IMR-90 (cell line): ENCODE data around the gene LYPD3. TPM values are rescaled to one million over a fixed set of nuclear protein-coding genes. Genes with fewer than 3 reads are reported as not detected.
"Not testable (repeated sequence)": the region's sequence is repeated elsewhere in the genome, so short reads cannot be mapped to it uniquely, and the experiment has no call there.

ENCODE experiments used
- ATAC-seq: fragments of 200-7000 bp; cut with Tn5 transposase; 2 replicates; pipeline ENCODE4 v1.9.1; 2020; ENCODE audit warnings: low read depth, mild to moderate bottlenecking, moderate library complexity
- Bru-seq: library from RNA; stranded (reverse); fragments of 400-500 nt; gene quantifications from one replicate; lab custom pipeline; 2021; lab: Mats Ljungman, UMichigan
- BruChase-seq, 2 experiments: library from RNA; stranded (reverse); fragments of 400-500 nt; gene quantifications; one replicate each; lab custom pipeline; 2021; lab: Mats Ljungman, UMichigan
- BruUV-seq: library from RNA; stranded (reverse); fragments of 400-500 nt; replicated peaks from 2 replicates; lab custom pipeline; 2021; lab: Mats Ljungman, UMichigan
- CTCF ChIA-PET: fragments of 300-600 bp; formaldehyde crosslinking; extraction: SDS; loops from one replicate; lab custom pipeline; 2021; ENCODE audit warnings: antibody characterized with exemption; lab: Yijun Ruan, JAX
- POLR2A ChIA-PET: fragments of 300-600 bp; sonication (Branson Sonifier 250); formaldehyde crosslinking; loops from one replicate; lab custom pipeline; 2022; ENCODE audit warnings: antibody characterized with exemption; ENCODE audit not compliant: unreplicated experiment; lab: Charles Lee
- DNase-seq: peaks from one replicate; pipeline ENCODE4 v3.0.0; 2013
- H2AFZ ChIP-seq: replicated peaks from 2 replicates; pipeline ENCODE3; 2013; ENCODE audit warnings: low read length, mild to moderate bottlenecking; ENCODE audit not compliant: poor library complexity
- H2AK5ac ChIP-seq: 2 replicates; pipeline ENCODE4 v1.6.1; 2013; ENCODE audit warnings: low read depth, low read length, inconsistent platforms
- H2AK9ac ChIP-seq: replicated peaks from 2 replicates; pipeline ENCODE3; 2013; ENCODE audit warnings: mild to moderate bottlenecking, low read depth, low read length, moderate library complexity; ENCODE audit not compliant: poor library complexity
- H2BK120ac ChIP-seq: 2 replicates; pipeline ENCODE4 v1.6.1; 2013; ENCODE audit warnings: low read depth, low read length, inconsistent platforms
- H2BK15ac ChIP-seq: 3 replicates; pipeline ENCODE4 v1.6.1; 2013; ENCODE audit warnings: low read depth, low read length, inconsistent platforms
- H2BK20ac ChIP-seq: 2 replicates; pipeline ENCODE4 v1.6.1; 2013; ENCODE audit warnings: low read depth, mild to moderate bottlenecking, inconsistent platforms, low read length, moderate library complexity
- H2BK5ac ChIP-seq: 2 replicates; pipeline ENCODE4 v1.6.1; 2013; ENCODE audit warnings: mild to moderate bottlenecking, low read depth, low read length, inconsistent platforms; ENCODE audit not compliant: poor library complexity, severe bottlenecking
- H3K14ac ChIP-seq: replicated peaks from 2 replicates; pipeline ENCODE4 v1.6.1; 2013; ENCODE audit warnings: low read depth, low read length, inconsistent platforms
- H3K18ac ChIP-seq: 2 replicates; pipeline ENCODE4 v1.6.1; 2013; ENCODE audit warnings: low read depth, low read length, control low read depth
- H3K23ac ChIP-seq: 2 replicates; pipeline ENCODE4 v1.6.1; 2013; ENCODE audit warnings: low read depth, low read length, inconsistent platforms
- H3K27ac ChIP-seq: 2 replicates; pipeline ENCODE4 v1.5.1; 2013; ENCODE audit warnings: mild to moderate bottlenecking, control low read depth, low read length; ENCODE audit not compliant: insufficient read depth
- H3K27me3 ChIP-seq: 2 replicates; pipeline ENCODE4 v1.6.1; 2013; ENCODE audit warnings: low read length; ENCODE audit not compliant: control insufficient read depth, insufficient read depth
- H3K36me3 ChIP-seq: 2 replicates; pipeline ENCODE4 v1.6.1; 2013; ENCODE audit warnings: low read length, mixed read lengths; ENCODE audit not compliant: control insufficient read depth, insufficient read depth
- H3K4ac ChIP-seq: 2 replicates; pipeline ENCODE4 v1.6.1; 2013; ENCODE audit warnings: low read depth, low read length, inconsistent platforms
- H3K4me1 ChIP-seq: 2 replicates; pipeline ENCODE4 v1.6.1; 2013; ENCODE audit warnings: low read length, mixed read lengths; ENCODE audit not compliant: control insufficient read depth, insufficient read depth
- H3K4me2 ChIP-seq: 2 replicates; pipeline ENCODE4 v1.6.1; 2013; ENCODE audit warnings: low read depth, mild to moderate bottlenecking, control low read depth, low read length, moderate library complexity
- H3K4me3 ChIP-seq: 2 replicates; pipeline ENCODE4 v1.5.1; 2013; ENCODE audit warnings: low read depth, mild to moderate bottlenecking, control low read depth, low read length, moderate library complexity; ENCODE audit not compliant: insufficient read depth
- H3K56ac ChIP-seq: 2 replicates; pipeline ENCODE4 v1.6.1; 2013; ENCODE audit warnings: low read length, inconsistent platforms; ENCODE audit not compliant: insufficient read depth; ENCODE audit errors: extremely low read depth
- H3K79me1 ChIP-seq, 2 experiments: 2 replicates each; pipeline ENCODE4 v1.6.1; 2013; ENCODE audit warnings: low read length in 2 of 2, inconsistent platforms in 1 of 2, low read depth in 1 of 2
- H3K9ac ChIP-seq: 2 replicates; pipeline ENCODE4 v1.6.1; 2013; ENCODE audit warnings: low read depth, low read length, control low read depth
- H3K9me1 ChIP-seq: 2 replicates; pipeline ENCODE4 v1.6.1; 2013; ENCODE audit warnings: low read length, inconsistent platforms; ENCODE audit not compliant: insufficient read depth
- H3K9me3 ChIP-seq: 2 replicates; pipeline ENCODE4 v1.6.1; 2013; ENCODE audit warnings: low read length; ENCODE audit not compliant: control insufficient read depth, insufficient read depth
- H4K20me1 ChIP-seq: 2 replicates; pipeline ENCODE4 v1.6.1; 2013; ENCODE audit warnings: low read length, inconsistent platforms; ENCODE audit not compliant: insufficient read depth
- H4K5ac ChIP-seq: 2 replicates; pipeline ENCODE4 v1.6.1; 2013; ENCODE audit warnings: mild to moderate bottlenecking, low read depth, low read length, control low read depth
- H4K8ac ChIP-seq, 2 experiments: 2 replicates each; pipeline ENCODE4 v1.6.1; 2013; ENCODE audit warnings: low read depth in 2 of 2, low read length in 2 of 2, control low read depth in 1 of 2, inconsistent platforms in 1 of 2
- H4K91ac ChIP-seq: 2 replicates; pipeline ENCODE4 v1.6.1; 2013; ENCODE audit warnings: low read depth, low read length, inconsistent platforms; ENCODE audit not compliant: insufficient read depth
- CEBPB ChIP-seq: IDR thresholded peaks from 2 replicates; pipeline ENCODE4 v1.6.1; 2012; ENCODE audit warnings: low read depth, low read length, improper control_type of control experiment
- MAFK ChIP-seq: IDR thresholded peaks from 2 replicates; pipeline ENCODE4 v1.6.1; 2012; ENCODE audit warnings: low read depth, low read length, improper control_type of control experiment
- SMC3 ChIP-seq: fragments of 150-350 bp; IDR thresholded peaks from 2 replicates; pipeline ENCODE4 v1.6.1; 2016; ENCODE audit warnings: low read depth, mild to moderate bottlenecking, antibody characterized with exemption, low read length, moderate library complexity
- WGBS, 2 experiments: methylation state at CpG; one replicate each; pipeline versions ENCODE4 v1.1.5 to v1.1.7; 2013; ENCODE audit warnings: missing lambda C conversion rate in 2 of 2; ENCODE audit not compliant: insufficient read length in 1 of 2; ENCODE audit errors: extremely low coverage in 2 of 2; 5-methylcytosine and 5-hydroxymethylcytosine counted together
- dilution Hi-C: fragments of 300-500 bp; cut with HindIII; formaldehyde crosslinking; loops from one replicate; pipeline ENCODE4 v1.14.3; 2018; ENCODE audit warnings: low sequenced_read_pairs; ENCODE audit not compliant: unreplicated experiment
- in situ Hi-C: fragments of 300-500 bp; cut with MboI; formaldehyde crosslinking; loops from 3 replicates; pipeline ENCODE4 v1.14.3; 2019; ENCODE audit warnings: low sequenced_read_pairs, inconsistent platforms, mixed read lengths
- intact Hi-C: fragments of 100-400 bp; cut with micrococcal nuclease; formaldehyde crosslinking; loops from 2 replicates; pipeline ENCODE4 v1.10.0; 2022
- long read RNA-seq: library from polyadenylated mRNA; unstranded; transcript quantifications from one replicate; pipeline ENCODE4 v2.0.0, GENCODE V29; 2021; ENCODE audit not compliant: unreplicated experiment
- polyA plus RNA-seq, 3 experiments: library from polyadenylated mRNA; depleted of rRNA; stranded (reverse); fragments of >200 nt; gene quantifications; 2 replicates each; pipeline ENCODE4 v1.2.3, GENCODE V29; 2012; ENCODE audit warnings: low replicate concordance in 1 of 3
- total RNA-seq: library from RNA; depleted of rRNA; stranded (reverse); fragments of >200 nt; gene quantifications from 2 replicates; pipeline ENCODE4 v1.2.3, GENCODE V29; 2012; rRNA removed

Gene LYPD3
- total RNA-seq = 0.18 TPM in 1 of 2 replicates, not detected in the other
- 1.1 TPM in 2 replicates for polyA plus RNA-seq (2012; rRNA removed)
- 1.4 and 2.7 TPM in 2 replicates for polyA plus RNA-seq (2012; cell fraction: cytosol; rRNA removed)
- 9.0 and 9.4 TPM in 2 replicates for polyA plus RNA-seq (2012; cell fraction: nucleus; rRNA removed; ENCODE audit: low replicate concordance)
- Bru-seq, nascent RNA = percentile 12 among the genes with signal in this experiment
- percentile 11 among the genes with signal in this experiment for BruChase-seq, experiment 1, labeled RNA remaining after a 6-hour chase
- percentile 23 among the genes with signal in this experiment for BruChase-seq, experiment 2, labeled RNA remaining after a 2-hour chase
- long read RNA-seq = 0 reads

DNA sequence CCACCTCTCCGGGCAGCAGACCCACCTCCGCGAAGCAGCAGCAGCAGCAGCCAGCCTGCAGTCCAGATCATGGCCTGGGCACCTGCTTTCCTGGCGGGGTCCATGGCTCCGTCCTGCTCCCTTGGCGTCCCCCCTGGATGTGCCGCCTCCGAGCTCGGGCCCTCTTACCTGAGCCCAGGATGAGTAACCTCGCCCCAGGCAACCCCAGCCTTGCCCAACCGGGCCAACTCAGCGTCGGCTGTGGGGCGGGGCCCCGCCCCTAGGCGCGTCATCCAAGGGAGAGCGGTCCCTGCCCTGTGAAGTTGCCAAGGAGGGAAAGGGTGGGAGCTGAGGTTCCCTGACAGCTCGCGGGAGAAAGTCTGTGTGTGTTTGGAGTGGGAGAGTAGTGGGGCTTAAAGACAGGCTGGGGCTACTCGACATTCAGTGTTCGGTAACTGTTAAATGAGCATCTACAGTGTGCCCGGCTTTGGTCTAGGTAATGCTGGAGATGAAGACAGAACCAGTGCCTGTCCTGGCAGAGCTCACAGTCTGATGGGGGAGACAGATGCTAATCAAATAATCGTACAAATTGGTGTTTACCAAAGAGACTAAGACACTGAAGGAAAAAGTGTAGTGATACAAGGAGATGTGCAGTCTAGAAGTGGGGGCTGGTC, at the start of gene LYPD3:
LYPD3 (minus strand) TSS at position 141 of the 653 bp plus-strand sequence; CDS start at position 104, 37 bp downstream.
- H3K4me2 ChIP-seq = no peak within 1 kb of the TSS
- no peak within 1 kb of the TSS for H2AK9ac ChIP-seq
- no peak within 1 kb of the TSS for H3K56ac ChIP-seq
- peak within 1 kb of the TSS; percentile 41 for H3K4ac ChIP-seq
- H3K4me3 ChIP-seq = no peak within 1 kb of the TSS
- dilution Hi-C loops = no loop called here
- peaks cover 12% of the 10 kb centered on the region for H3K9me1 ChIP-seq
- H2BK5ac ChIP-seq = no peak within 1 kb of the TSS
- H4K20me1 ChIP-seq = no peaks in the 10 kb centered on the region
- CTCF ChIA-PET = no interaction called here
- H3K9ac ChIP-seq = no peak within 1 kb of the TSS
- no peak for ATAC-seq
- H3K36me3 ChIP-seq = no peaks in the 10 kb centered on the region
- no peak within 1 kb of the TSS for H4K5ac ChIP-seq
- H3K27ac ChIP-seq = no peak within 1 kb of the TSS
- peak within 1 kb of the TSS; percentile 96 for H2AFZ ChIP-seq
- H2BK15ac ChIP-seq = peak within 1 kb of the TSS; percentile 76; the same call in 1 of the 3 replicates
- BruUV-seq = no TSS peak
- TF ChIP-seq SMC3 = no peak
- TF ChIP-seq CEBPB = peak; percentile 58; the same call in 1 of the 2 replicates
- TF ChIP-seq MAFK = no peak
- H2BK20ac ChIP-seq = peak within 1 kb of the TSS; percentile 27
- 32% methylated on average over 16 of the region's 24 CpGs; no CpG with 5 or more reads in 1 of the 2 experiments for WGBS, 2 experiments
- H2AK5ac ChIP-seq = peak within 1 kb of the TSS; percentile 93
- no peaks in the 10 kb centered on the region for H3K9me3 ChIP-seq
- peak within 1 kb of the TSS; percentile 14; the same call in 1 of the 2 replicates for H4K91ac ChIP-seq
- H3K14ac ChIP-seq = peak within 1 kb of the TSS; percentile 70
- H4K8ac ChIP-seq = peak within 1 kb of the TSS in 1 of 2 experiments; percentile 51; a peak in 2 of 4 replicates
- H3K18ac ChIP-seq = no peak within 1 kb of the TSS
- H3K23ac ChIP-seq = peak within 1 kb of the TSS; percentile 32; the same call in 1 of the 2 replicates
- no peaks in the 10 kb centered on the region for H3K27me3 ChIP-seq
- no peaks in the 10 kb centered on the region for H3K79me1 ChIP-seq
- in situ Hi-C loops = no loop called here
- POLR2A ChIA-PET = no interaction called here
- peak; percentile 31 for DNase-seq
- peak within 1 kb of the TSS; percentile 33 for H2BK120ac ChIP-seq
- peaks cover 18% of the 10 kb centered on the region for H3K4me1 ChIP-seq
- intact Hi-C loops = no loop called here

- H3K56ac ChIP-seq, ATAC-seq, POLR2A ChIA-PET, H2AFZ ChIP-seq, H3K4me3 ChIP-seq, DNase-seq, H3K9me1 ChIP-seq, H2BK15ac ChIP-seq, H4K20me1 ChIP-seq, CTCF ChIA-PET, H2AK9ac ChIP-seq, H2BK5ac ChIP-seq, H3K4ac ChIP-seq, H4K8ac ChIP-seq, BruUV-seq, H3K4me2 ChIP-seq, H3K27me3 ChIP-seq, H3K9ac ChIP-seq, H3K4me1 ChIP-seq, intact Hi-C loops, H2BK20ac ChIP-seq, H3K27ac ChIP-seq, dilution Hi-C loops, H3K18ac ChIP-seq, H3K14ac ChIP-seq, H4K91ac ChIP-seq, H3K9me3 ChIP-seq, in situ Hi-C loops, H2BK120ac ChIP-seq, H2AK5ac ChIP-seq, H3K23ac ChIP-seq, H4K5ac ChIP-seq: not testable (repeated sequence)
- Histone ChIP-seq H3K36me3 (peaks cover 19% of the 10 kb centered on the region), H3K79me1 (peaks cover 7 to 16% of the 10 kb centered on the region in 2 experiments; a peak in 3 of 4 replicates)
Measured at GRCh38 chr19:43512399-43512798, 47.0 kb upstream of the LYPD3 start.
